Activated CD4-positive, CD25-positive, alpha-beta regulatory T cell treated with anti-CD3 and anti-CD28 coated beads, Interleukin-2, amount 50 U/mL, for 24 hours (primary cell): Measurements from ENCODE around the gene NDUFA13.

Experiments
- ATAC-seq, 2 donors: fragments of 150-1000 bp; cut with Tn5 transposase; one replicate each; pipeline ENCODE4 v1.10.0; 2021; ENCODE audit warnings: mild to moderate bottlenecking in 1 of 2, moderate library complexity in 1 of 2

The NDUFA13 gene

DNA sequence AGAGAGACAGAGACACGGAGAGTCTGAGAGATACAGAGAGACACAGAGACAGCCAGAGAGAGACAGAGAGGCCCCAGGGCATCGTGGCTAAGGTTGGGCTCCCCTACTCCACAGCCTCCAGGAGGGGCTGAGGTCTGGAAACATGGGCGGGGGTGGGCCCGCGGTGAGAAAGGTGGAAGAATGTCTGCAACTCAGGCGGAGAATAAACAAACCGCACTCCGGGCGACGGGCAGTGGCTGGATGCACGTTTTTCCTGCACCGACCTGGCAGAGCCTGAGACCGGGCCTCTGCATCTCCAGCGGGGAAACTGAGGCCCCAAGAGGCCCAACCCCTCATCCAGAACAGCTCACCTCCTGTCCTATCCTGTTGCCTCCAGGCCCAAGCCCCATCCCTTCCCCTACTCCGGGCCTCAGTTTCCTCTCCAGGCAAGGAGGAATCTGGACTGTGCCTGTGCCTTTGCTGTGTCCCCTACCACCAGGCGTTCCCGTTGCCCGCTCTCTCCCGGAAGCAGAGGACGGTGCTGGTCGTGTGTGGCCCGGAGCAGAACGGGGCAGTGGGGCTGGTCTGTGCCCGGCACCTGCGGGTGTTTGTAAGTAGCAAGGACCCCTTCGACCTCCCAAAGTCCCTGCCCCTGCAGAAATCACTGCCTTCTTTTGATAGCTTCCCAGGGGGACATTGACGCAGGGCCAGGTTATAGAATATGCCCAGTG, 18.7 kb downstream of the NDUFA13 start:
- ATAC-seq, result no peak

GRCh38 chr19:19535311-19536191, 19.5 kb downstream of the NDUFA13 start:
- no peak for ATAC-seq

- ATAC-seq, result no peak
Observed at GRCh38 chr19:19537075-19538048, 21.3 kb downstream of the NDUFA13 start.

- peak; percentile 15 to 19 for ATAC-seq
Observed at GRCh38 chr19:19538061-19538784, 22.2 kb downstream of the NDUFA13 start, which contains the start of gene CILP2. TSS of gene CILP2 (plus strand) at chr19:19538265. CDS start at chr19:19538350, 85 bp downstream.

GRCh38 chr19:19538785-19539166, 22.8 kb downstream of the NDUFA13 start:
- ATAC-seq, result no peak

DNA sequence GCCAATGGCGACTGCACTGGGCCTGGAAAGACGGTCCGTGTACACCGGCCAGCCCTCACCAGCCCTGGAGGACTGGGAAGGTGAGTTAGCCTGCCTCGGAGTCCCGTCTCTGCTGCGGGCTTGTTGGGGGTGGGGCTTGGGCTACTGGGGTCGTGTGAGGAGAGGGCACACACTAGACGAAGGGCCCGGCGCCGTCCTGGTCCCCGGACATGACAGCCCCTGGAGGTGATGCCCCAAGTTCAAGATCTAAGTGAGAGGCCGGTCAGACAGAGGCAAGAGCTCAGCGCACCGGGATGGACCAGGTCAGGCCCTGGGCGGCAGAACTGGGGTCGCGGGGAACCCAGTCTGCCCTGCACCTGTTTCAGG, 23.7 kb downstream of the NDUFA13 start:
- no peak for ATAC-seq

DNA sequence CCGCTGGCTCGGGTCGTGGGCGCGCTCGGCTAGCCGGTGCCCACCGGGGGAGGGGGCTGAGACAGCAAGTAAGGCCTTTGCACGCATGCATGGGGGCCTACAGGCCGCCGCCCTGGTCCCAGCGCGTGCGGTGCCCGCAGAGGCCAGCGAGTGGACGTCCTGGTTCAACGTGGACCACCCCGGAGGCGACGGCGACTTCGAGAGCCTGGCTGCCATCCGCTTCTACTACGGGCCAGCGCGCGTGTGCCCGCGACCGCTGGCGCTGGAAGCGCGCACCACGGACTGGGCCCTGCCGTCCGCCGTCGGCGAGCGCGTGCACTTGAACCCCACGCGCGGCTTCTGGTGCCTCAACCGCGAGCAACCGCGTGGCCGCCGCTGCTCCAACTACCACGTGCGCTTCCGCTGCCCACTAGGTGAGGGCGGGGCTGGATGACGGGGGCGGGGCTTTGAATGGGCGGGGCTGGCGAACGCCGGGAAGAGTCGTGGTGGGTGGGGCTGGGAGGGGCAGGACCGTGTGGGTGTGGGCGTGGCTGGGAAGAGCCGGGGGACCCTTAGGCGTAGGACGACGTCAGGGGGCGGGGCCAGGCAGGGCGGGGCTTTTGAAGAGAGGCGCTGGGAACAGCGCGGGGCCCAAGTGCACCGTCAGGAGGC, 24.2 kb downstream of the NDUFA13 start:
- ATAC-seq, result peak in 1 of 2 donors; percentile 29

GRCh38 chr19:19540715-19541515, 24.9 kb downstream of the NDUFA13 start:
- ATAC-seq, result peak; percentile 84 to 88

DNA sequence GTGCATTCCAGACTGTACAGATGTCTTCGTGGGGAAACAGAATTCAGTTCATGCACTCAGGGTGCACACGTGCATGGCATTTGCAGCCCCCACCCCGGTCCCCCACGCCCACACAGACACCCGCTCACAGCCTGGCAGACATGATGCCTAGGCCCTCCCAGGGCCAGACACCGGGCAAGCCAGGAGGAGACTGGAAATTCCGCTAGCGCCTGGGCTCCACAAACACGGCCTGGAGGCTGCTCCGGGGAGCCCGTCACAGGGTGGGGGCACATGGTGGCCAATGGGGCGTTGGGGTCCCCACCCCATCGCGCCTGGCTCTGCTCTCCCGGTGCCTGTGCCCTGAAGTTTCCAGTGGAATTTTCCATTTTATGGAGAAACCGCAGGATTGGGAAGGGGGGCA, 25.6 kb downstream of the NDUFA13 start:
- ATAC-seq, result no peak

- no peak for ATAC-seq
Observed at GRCh38 chr19:19542507-19542906, 26.5 kb downstream of the NDUFA13 start.

DNA sequence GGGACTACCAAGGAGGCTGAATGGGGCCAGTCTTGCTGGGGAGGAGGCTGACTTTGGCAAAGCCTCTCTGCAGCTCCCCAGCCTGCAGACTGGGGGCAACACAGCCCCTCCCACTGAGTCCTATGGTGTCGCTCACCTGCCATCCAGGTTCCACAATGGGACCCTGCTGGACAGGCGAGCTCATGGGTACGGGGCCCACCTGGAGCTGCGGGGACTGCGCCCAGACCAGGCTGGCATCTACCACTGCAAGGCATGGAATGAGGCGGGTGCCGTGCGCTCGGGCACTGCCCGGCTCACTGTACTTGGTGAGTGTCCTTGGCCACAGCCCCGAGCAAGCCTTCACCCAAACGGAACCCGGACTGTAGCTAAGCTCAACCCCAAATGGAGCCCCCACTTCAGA, 27.1 kb downstream of the NDUFA13 start:
- no peak for ATAC-seq

GRCh38 chr19:19543640-19544039, 27.6 kb downstream of the NDUFA13 start:
- ATAC-seq, result no peak

DNA sequence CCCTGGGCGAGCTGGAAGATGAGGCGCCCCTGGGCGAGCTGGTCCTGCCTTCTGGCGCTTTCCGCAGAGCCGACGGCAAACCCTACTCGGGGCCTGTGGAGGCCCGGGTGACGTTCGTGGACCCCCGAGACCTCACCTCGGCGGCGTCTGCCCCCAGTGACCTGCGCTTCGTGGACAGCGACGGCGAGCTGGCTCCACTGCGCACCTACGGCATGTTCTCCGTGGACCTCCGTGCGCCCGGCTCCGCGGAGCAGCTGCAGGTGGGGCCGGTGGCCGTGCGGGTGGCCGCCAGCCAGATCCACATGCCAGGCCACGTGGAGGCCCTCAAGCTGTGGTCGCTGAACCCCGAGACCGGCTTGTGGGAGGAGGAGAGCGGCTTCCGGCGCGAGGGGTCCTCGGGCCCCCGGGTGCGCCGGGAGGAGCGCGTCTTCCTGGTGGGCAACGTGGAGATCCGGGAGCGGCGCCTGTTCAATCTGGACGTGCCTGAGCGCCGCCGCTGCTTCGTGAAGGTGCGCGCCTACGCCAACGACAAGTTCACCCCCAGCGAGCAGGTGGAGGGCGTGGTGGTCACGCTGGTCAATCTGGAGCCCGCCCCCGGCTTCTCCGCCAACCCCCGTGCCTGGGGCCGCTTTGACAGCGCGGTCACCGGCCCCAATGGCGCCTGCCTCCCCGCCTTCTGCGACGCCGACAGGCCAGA, 28.4 kb downstream of the NDUFA13 start:
- ATAC-seq, result no peak

GRCh38 chr19:19544954-19545591, 29.0 kb downstream of the NDUFA13 start:
- no peak for ATAC-seq

DNA sequence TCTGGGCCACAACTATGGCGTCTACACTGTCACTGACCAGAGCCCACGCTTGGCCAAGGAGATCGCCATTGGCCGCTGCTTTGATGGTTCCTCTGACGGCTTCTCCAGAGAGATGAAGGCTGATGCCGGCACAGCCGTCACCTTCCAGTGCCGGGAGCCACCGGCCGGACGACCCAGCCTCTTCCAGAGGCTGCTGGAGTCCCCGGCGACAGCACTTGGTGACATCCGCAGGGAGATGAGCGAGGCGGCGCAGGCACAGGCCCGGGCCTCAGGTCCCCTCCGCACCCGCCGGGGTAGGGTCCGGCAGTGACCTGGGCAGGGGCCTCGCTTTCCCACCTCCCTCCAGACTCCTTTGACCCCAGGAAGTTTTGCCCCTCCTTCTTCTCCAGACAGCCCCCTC, 29.7 kb downstream of the NDUFA13 start:
- ATAC-seq, result no peak

DNA sequence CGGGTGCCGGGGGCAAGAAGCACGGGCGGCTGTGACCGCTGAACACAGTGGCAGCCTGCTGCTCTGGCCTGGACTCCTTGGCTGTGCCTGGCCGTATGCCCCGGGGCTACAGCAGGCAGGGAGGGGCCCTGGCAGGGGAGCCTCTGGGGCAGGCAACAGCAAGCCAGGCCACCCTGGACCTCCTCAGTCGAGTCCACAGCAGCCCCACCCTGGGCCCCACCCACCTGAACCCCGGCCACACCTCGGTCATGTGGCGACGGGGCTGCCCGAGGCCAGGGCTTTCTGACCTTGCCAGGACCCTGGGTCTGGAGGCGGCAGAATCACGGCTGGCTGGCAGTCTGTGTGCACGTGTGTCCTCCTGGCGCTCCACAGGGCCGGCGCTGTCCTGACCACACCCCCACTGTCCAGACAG, 30.7 kb downstream of the NDUFA13 start:
- no peak for ATAC-seq

DNA sequence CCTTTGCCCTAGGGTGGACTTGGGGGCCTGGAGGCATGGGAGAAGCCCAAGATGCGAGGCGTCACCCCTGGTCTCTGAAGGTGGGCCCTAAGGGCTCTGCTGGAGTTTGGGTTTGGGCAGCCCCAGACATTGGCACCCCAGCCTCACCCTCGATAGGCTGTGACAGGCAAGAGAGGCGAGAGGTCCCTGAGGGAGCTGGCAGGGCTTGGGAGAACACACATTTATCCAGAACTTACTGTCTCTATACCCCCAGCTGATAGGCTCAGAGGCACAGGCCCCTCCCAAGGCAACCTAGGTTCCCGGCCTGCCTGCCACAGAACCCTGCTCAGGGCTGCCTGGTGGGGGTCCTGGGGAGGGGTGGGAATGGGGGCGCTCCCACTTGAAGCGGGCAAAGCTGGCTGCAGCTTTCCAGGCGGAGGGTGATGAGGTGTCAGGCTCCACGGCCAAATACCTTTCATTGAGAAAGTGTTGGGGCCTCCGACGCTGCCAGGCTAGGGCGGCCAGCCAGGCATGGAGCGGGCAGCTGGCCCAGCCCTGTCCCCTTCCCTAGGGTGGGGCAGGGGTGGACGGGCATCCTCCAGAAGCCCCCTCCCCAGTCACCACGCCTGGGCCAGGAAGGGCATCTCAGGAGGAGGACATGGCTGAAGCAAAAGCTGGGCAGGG, 31.8 kb downstream of the NDUFA13 start:
- ATAC-seq, result no peak

DNA sequence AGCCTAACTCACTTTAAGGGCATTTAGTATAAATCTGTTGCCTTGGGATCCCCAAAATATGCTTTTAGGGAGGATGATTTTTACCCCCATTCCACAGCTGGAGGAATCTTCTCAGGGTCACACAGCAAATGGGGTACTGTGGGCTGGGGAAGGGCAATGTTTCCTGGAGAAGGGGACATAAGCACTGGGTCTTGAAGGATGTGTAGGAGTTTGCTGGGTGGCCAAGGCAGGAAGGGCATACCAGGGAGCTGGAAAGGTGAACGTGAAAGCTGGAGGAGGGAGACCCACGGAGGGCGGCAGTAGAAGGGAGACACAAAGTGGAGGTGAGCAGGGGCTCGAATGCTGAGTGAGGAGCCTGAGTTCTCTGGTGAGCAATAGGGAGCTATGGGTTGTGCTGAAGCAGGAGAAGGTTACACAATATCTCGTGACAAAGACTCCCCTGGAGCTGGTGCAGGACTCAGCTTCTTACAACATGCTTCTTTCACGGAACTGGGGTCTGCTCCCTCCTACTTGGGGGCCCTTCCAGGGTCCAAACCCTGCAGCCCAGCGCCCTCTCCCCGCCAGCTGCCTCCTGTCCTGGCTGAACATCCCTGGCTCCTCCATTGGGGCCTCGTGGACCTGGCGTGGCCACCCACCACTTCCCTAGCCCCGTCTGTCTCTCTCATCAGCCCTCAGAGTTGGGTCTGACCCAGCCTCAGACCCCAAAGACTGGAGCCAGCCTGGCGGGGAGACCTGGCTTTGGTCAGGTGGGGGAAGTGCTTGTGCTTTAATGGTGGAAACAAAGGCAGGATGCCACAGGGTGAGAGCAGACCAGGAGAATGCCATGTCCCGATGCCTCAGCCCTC, 33.1 kb downstream of the NDUFA13 start:
- ATAC-seq, result no peak
